Measurements from ENCODE around the gene LCE1F.

Gene LCE1F

DNA sequence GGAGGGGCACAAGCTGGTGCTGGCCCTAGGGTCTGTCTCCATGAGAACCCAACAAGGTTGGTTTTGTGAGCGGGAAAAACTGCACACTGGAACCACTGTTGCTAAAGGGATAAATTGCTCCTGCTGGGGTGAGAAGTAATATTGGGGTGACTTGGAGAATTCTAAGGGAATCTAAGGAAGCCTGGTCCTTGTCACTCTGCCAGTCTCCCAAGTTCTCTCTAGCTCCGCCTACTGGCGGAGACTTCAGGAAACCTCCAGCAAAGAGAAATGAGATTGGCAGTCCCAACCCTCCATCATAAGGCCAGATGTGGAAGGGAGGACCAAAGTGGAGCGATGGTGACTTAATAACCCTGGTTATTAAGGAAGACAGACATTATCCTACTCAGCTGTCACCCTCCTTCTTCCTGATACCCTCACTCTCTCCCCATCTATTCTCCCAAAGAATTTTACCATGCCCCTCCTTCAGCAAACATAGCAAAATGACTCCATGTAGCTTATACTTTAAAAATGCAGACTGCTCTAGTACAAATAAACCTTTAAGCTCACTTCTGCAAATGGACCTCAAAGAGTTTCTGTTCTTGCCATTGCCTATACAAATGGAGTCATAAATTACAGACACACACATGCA, 2.7 kb downstream of the LCE1F start:
- Histone ChIP-seq H3K27me3 (ENCODE audit: low read depth, low read length) (no peaks in the 10 kb centered on the region), H3K4me3 (ENCODE audit: low read depth in 1 of 2, low read length in 2 of 2) (no peak overlapping the region), H3K4me1 (ENCODE audit: control insufficient read depth in 1 of 2, insufficient read depth in 2 of 2, low read length in 2 of 2) (no peaks in the 10 kb centered on the region), H3K36me3 (ENCODE audit: control insufficient read depth in 1 of 2, insufficient read depth in 2 of 2, low read length in 2 of 2) (no peaks in the 10 kb centered on the region), H3K27ac (ENCODE audit: low read length) (no peak overlapping the region), H3K9me3 (ENCODE audit: control insufficient read depth in 1 of 2, low read length in 2 of 2) (peaks cover 0 to 3% of the 10 kb centered on the region in 2 donors)

DNA sequence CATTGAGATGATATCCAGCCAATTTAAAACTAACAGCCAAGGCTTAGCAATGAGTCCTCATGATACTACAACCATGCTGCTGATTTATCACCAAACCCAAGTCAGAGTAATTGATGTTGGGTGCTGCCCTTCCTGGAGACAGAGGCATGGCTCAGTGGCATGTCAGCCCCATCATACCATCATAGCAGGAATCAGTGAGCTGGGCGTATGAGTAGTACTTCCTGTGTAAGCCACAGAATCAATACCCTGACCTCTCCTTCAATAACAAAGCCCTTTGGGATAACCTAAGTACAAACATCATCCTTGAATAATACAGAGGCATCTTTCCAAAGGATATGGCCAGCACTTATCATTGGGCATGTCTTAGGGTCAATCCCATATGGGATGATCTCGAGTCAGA, 8.2 kb downstream of the LCE1F start:
- H3K9me3 ChIP-seq (ENCODE audit: control insufficient read depth in 1 of 2, low read length in 2 of 2), result no peaks in the 10 kb centered on the region
- no peaks in the 10 kb centered on the region for H3K27me3 ChIP-seq (ENCODE audit: low read depth, low read length)
- no peaks in the 10 kb centered on the region for H3K4me1 ChIP-seq (ENCODE audit: control insufficient read depth in 1 of 2, insufficient read depth in 2 of 2, low read length in 2 of 2)
- H3K4me3 ChIP-seq (ENCODE audit: low read depth in 1 of 2, low read length in 2 of 2), result no peak overlapping the region
- H3K36me3 ChIP-seq (ENCODE audit: control insufficient read depth in 1 of 2, insufficient read depth in 2 of 2, low read length in 2 of 2), result no peaks in the 10 kb centered on the region
- no peak overlapping the region for H3K27ac ChIP-seq (ENCODE audit: low read length)

DNA sequence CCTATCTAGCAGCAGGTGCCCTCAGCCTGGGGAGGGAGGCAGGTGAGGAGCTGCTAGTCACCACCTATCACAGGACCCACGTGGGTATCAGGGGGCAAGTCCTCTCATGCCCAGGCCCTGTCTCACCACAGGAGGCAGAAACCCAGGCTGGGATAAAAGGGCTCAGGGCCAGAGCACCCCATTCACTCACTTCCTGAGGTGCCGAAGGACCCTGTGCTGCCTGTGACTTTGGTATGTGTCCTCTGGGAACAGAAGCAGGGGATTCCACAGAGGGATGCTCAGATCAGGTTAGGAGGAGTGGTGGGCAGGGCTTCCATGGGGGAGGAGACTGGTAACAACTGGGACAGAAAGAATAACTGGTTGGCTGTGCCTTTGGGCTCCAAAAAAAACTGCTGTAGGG, 11.1 kb downstream of the LCE1F start, which contains the start of gene LCE1E:
TSS of gene LCE1E (plus strand) at position 181 of the 400 bp plus-strand sequence. CDS start 1,043 bp downstream, outside the sequence.
- H3K4me1 ChIP-seq (ENCODE audit: control insufficient read depth in 1 of 2, insufficient read depth in 2 of 2, low read length in 2 of 2), result no peaks in the 10 kb centered on the region
- H3K4me3 ChIP-seq (ENCODE audit: low read depth in 1 of 2, low read length in 2 of 2), result no peak within 1 kb of the TSS
- H3K9me3 ChIP-seq (ENCODE audit: control insufficient read depth in 1 of 2, low read length in 2 of 2), result no peaks in the 10 kb centered on the region
- no peaks in the 10 kb centered on the region for H3K36me3 ChIP-seq (ENCODE audit: control insufficient read depth in 1 of 2, insufficient read depth in 2 of 2, low read length in 2 of 2)
- no peak within 1 kb of the TSS for H3K27ac ChIP-seq (ENCODE audit: low read length)
- no peaks in the 10 kb centered on the region for H3K27me3 ChIP-seq (ENCODE audit: low read depth, low read length)

DNA sequence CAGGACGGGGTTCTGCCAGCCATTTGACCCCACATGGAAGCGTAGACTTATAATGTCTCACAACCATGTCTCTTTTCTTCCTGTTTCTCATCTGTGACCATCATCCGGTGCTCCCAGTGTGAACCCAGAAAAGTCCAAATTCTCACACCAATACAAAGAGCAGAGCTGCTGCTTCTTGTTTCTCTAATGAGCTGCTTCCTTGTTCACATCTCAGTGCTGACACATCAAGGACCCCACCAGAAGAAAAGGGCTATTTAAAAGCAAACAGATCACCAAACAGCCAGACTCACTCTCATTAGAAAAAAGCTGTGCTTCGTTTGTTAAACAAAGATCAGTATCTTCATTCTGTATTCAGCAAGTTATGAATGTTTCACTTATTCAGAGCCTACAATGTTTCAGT, 20.7 kb downstream of the LCE1F start:
- H3K4me3 ChIP-seq (ENCODE audit: low read depth in 1 of 2, low read length in 2 of 2), result no peak overlapping the region
- no peaks in the 10 kb centered on the region for H3K4me1 ChIP-seq (ENCODE audit: control insufficient read depth in 1 of 2, insufficient read depth in 2 of 2, low read length in 2 of 2)

DNA sequence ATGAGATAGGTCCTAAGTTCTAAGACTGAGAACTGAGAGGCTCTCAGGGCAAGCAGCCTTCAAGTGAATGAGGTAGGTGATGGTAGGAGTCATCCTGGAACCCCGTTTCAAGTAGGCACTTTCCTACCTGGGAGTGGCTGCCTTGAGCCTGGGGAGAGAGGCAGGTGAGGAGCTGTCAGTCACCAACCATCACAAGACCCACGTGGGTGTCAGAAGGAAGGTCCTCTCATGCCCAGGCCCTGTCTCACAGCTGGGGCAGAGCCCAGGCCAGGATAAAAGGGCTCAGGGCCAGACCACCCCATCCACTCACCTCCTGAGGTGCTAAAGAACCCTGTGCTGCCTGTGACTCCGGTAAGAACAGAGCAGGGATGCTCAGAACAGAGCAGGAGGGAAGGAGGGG, 21.5 kb downstream of the LCE1F start, which contains the start of gene LCE1D:
TSS of gene LCE1D (plus strand) at position 301 of the 400 bp plus-strand sequence. CDS start 1,074 bp downstream, outside the sequence.
- no peak within 1 kb of the TSS for H3K4me3 ChIP-seq (ENCODE audit: low read depth in 1 of 2, low read length in 2 of 2)
- H3K27ac ChIP-seq (ENCODE audit: low read length), result no peak within 1 kb of the TSS
- H3K27me3 ChIP-seq (ENCODE audit: low read depth, low read length), result no peaks in the 10 kb centered on the region
- no peaks in the 10 kb centered on the region for H3K9me3 ChIP-seq (ENCODE audit: control insufficient read depth in 1 of 2, low read length in 2 of 2)
- no peaks in the 10 kb centered on the region for H3K4me1 ChIP-seq (ENCODE audit: control insufficient read depth in 1 of 2, insufficient read depth in 2 of 2, low read length in 2 of 2)
- no peaks in the 10 kb centered on the region for H3K36me3 ChIP-seq (ENCODE audit: control insufficient read depth in 1 of 2, insufficient read depth in 2 of 2, low read length in 2 of 2)

More for the DNA sequence above, 20.7 kb downstream of the LCE1F start:
- no peak overlapping the region for H3K27ac ChIP-seq (ENCODE audit: low read length)
- H3K27me3 ChIP-seq (ENCODE audit: low read depth, low read length), result no peaks in the 10 kb centered on the region
- no peaks in the 10 kb centered on the region for H3K9me3 ChIP-seq (ENCODE audit: control insufficient read depth in 1 of 2, low read length in 2 of 2)
- no peaks in the 10 kb centered on the region for H3K36me3 ChIP-seq (ENCODE audit: control insufficient read depth in 1 of 2, insufficient read depth in 2 of 2, low read length in 2 of 2)

DNA sequence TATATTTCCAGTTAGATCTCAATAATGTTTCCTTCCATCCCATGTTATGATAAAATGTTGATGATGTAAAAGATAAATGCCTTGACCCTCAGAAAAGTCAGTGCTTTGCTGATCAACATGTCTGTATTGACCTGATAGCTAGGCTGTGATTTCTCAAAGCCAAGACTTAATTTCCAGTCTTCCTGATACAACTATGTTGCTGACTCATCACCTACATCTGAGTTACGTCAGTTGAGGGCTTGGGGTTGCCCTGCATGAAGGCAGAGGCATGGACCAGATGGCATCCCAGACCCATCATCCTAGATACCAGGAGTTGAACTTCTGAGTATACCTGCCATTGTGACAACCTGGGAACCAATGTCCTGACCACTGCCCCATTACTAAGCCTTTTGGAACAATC, 26.4 kb downstream of the LCE1F start:
- Histone ChIP-seq H3K4me3 (ENCODE audit: low read depth in 1 of 2, low read length in 2 of 2) (no peak overlapping the region), H3K9me3 (ENCODE audit: control insufficient read depth in 1 of 2, low read length in 2 of 2) (no peaks in the 10 kb centered on the region), H3K27me3 (ENCODE audit: low read depth, low read length) (no peaks in the 10 kb centered on the region), H3K4me1 (ENCODE audit: control insufficient read depth in 1 of 2, insufficient read depth in 2 of 2, low read length in 2 of 2) (no peaks in the 10 kb centered on the region), H3K27ac (ENCODE audit: low read length) (no peak overlapping the region), H3K36me3 (ENCODE audit: control insufficient read depth in 1 of 2, insufficient read depth in 2 of 2, low read length in 2 of 2) (no peaks in the 10 kb centered on the region)

DNA sequence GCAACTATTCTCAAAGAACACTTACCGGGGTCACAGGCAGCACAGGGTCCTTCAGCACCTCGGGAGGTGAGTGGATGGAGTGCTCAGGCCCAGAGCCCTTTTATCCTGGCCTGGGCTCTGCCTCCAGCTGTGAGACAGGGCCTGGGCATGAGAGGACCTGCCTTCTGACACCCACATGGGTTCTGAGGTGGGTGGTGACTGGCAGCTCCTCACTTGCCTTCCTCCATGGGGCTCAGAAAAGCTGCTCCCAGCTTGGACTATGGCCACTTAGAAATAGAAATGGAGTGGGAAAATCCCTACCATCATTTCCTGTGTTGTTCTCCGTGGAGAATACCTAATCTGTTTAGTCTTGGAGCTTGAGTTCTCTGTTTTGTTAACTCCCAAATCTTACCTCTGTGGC, 31.6 kb downstream of the LCE1F start, which contains the start of gene LCE1C:
TSS of gene LCE1C (minus strand) at position 76 of the 400 bp plus-strand sequence. CDS start 1,173 bp downstream, outside the sequence.
- Histone ChIP-seq H3K4me1 (ENCODE audit: control insufficient read depth in 1 of 2, insufficient read depth in 2 of 2, low read length in 2 of 2) (no peaks in the 10 kb centered on the region), H3K36me3 (ENCODE audit: control insufficient read depth in 1 of 2, insufficient read depth in 2 of 2, low read length in 2 of 2) (no peaks in the 10 kb centered on the region)

DNA sequence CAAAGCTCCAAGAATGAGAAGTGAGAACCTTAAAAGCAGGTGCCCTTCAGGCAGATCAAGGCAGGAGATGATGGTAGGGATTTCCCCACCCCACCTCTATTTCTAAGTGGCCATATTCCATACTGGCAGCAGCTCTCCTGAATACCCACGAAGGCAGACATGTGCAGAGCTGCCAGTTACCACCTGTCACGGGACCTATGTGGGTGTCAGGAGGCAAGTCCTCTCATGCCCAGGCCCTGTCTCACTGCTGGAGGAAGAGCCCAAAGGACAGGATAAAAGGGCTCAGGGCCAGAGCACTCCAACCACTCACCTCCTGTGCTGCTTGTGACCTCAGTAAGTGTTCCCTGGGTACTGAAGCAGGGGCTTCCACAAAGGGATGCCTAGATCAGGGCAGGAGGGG, 36.1 kb downstream of the LCE1F start:
- H3K27me3 ChIP-seq (ENCODE audit: low read depth, low read length), result no peaks in the 10 kb centered on the region
- no peak overlapping the region for H3K27ac ChIP-seq (ENCODE audit: low read length)
- H3K36me3 ChIP-seq (ENCODE audit: control insufficient read depth in 1 of 2, insufficient read depth in 2 of 2, low read length in 2 of 2), result no peaks in the 10 kb centered on the region
- no peaks in the 10 kb centered on the region for H3K4me1 ChIP-seq (ENCODE audit: control insufficient read depth in 1 of 2, insufficient read depth in 2 of 2, low read length in 2 of 2)
- no peaks in the 10 kb centered on the region for H3K9me3 ChIP-seq (ENCODE audit: control insufficient read depth in 1 of 2, low read length in 2 of 2)
- no peak overlapping the region for H3K4me3 ChIP-seq (ENCODE audit: low read depth in 1 of 2, low read length in 2 of 2)

More for the DNA sequence above, 31.6 kb downstream of the LCE1F start, which contains the start of gene LCE1C:
- H3K27me3 ChIP-seq (ENCODE audit: low read depth, low read length), result no peaks in the 10 kb centered on the region
- no peaks in the 10 kb centered on the region for H3K9me3 ChIP-seq (ENCODE audit: control insufficient read depth in 1 of 2, low read length in 2 of 2)
- no peak within 1 kb of the TSS for H3K27ac ChIP-seq (ENCODE audit: low read length)
- H3K4me3 ChIP-seq (ENCODE audit: low read depth in 1 of 2, low read length in 2 of 2), result no peak within 1 kb of the TSS

DNA sequence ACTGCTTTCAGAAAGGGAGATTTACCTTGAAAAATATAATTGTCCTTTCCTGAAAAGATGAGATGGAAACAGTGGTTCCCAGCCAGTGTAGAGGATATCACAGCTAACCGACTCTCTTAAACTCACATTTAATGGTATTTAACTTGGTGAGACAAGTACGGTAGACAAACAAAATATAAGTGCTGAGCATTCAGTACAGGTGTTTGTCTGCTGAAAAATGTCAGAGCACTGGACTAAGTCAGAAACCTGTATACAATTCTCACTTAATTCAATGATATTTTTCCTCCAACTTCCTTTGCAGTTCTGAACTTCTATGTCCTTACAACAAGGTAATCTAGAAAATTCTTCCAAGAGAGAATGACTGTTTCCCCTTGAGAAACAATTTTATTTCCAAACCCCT, 36.7 kb downstream of the LCE1F start, which contains the start of gene LCE1B:
TSS of gene LCE1B (plus strand) at position 301 of the 400 bp plus-strand sequence. CDS start 476 bp downstream, outside the sequence.
- no peaks in the 10 kb centered on the region for H3K36me3 ChIP-seq (ENCODE audit: control insufficient read depth in 1 of 2, insufficient read depth in 2 of 2, low read length in 2 of 2)
- H3K27me3 ChIP-seq (ENCODE audit: low read depth, low read length), result no peaks in the 10 kb centered on the region
- no peaks in the 10 kb centered on the region for H3K9me3 ChIP-seq (ENCODE audit: control insufficient read depth in 1 of 2, low read length in 2 of 2)
- no peak within 1 kb of the TSS for H3K4me3 ChIP-seq (ENCODE audit: low read depth in 1 of 2, low read length in 2 of 2)
- no peak within 1 kb of the TSS for H3K27ac ChIP-seq (ENCODE audit: low read length)
- no peaks in the 10 kb centered on the region for H3K4me1 ChIP-seq (ENCODE audit: control insufficient read depth in 1 of 2, insufficient read depth in 2 of 2, low read length in 2 of 2)

DNA sequence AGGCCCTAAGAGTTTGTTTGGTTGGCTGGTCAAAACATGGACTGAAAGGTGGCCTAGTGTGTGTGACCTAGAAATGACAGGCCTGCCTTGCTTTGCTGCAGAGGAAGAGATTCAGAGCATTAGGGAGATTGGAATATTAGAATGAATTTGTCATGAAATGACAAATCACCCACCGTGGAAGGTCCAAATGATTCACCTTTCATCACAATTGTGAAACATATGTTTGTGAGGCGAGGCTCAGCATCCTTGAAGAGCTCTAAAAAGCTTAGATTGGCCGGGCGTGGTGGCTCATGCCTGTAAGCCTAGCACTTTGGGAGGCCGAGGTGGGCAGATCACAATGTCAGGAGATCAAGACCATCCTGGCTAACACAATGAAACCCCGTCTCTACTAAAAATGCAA, 42.4 kb downstream of the LCE1F start:
- H3K27me3 ChIP-seq (ENCODE audit: low read depth, low read length), result no peaks in the 10 kb centered on the region
- H3K27ac ChIP-seq (ENCODE audit: low read length), result no peak overlapping the region
- no peaks in the 10 kb centered on the region for H3K9me3 ChIP-seq (ENCODE audit: control insufficient read depth in 1 of 2, low read length in 2 of 2)
- H3K36me3 ChIP-seq (ENCODE audit: control insufficient read depth in 1 of 2, insufficient read depth in 2 of 2, low read length in 2 of 2), result no peaks in the 10 kb centered on the region
- no peak overlapping the region for H3K4me3 ChIP-seq (ENCODE audit: low read depth in 1 of 2, low read length in 2 of 2)
- no peaks in the 10 kb centered on the region for H3K4me1 ChIP-seq (ENCODE audit: control insufficient read depth in 1 of 2, insufficient read depth in 2 of 2, low read length in 2 of 2)

DNA sequence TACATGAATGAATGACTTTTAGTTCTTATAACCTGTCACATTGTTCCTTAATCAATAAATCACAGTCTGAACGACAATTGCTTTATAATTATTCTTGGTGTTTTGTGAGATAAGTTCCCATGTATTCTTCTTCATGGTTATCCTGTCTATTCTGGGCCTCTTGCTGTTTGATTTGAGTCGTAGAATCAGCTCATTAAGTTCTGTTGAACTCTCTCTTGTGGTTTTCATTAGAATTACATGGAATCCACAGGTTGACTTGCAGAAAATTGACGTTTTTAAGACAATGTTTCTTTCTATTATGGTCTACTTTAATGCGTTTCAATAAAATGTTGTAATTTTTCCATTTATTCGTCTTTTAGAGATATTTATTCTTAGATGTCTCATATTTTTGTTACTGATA, 48.4 kb downstream of the LCE1F start:
- H3K27me3 ChIP-seq (ENCODE audit: low read depth, low read length), result no peaks in the 10 kb centered on the region
- no peaks in the 10 kb centered on the region for H3K36me3 ChIP-seq (ENCODE audit: control insufficient read depth in 1 of 2, insufficient read depth in 2 of 2, low read length in 2 of 2)
- no peak overlapping the region for H3K4me3 ChIP-seq (ENCODE audit: low read depth in 1 of 2, low read length in 2 of 2)
- no peak overlapping the region for H3K27ac ChIP-seq (ENCODE audit: low read length)
- no peaks in the 10 kb centered on the region for H3K4me1 ChIP-seq (ENCODE audit: control insufficient read depth in 1 of 2, insufficient read depth in 2 of 2, low read length in 2 of 2)
- no peaks in the 10 kb centered on the region for H3K9me3 ChIP-seq (ENCODE audit: control insufficient read depth in 1 of 2, low read length in 2 of 2)

DNA sequence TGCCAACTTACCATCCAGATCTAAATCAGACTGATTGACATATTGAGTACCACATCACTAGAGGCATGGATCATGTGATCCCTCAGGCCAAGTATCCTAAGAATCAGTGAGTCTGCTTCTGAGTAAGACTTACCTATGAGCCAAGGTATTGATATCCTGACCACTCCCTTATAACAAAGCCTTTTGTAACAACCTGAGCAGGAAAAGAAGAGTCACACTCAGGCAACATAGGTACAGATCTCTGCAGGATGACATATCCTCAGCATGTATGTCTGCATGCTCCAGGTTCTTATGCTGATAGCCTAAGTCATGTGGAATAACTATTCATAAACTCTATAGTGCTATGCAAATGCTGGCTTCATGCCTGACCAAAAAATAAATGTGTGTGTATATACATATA, 50.0 kb downstream of the LCE1F start:
- Histone ChIP-seq H3K27ac (ENCODE audit: low read length) (no peak overlapping the region), H3K27me3 (ENCODE audit: low read depth, low read length) (no peaks in the 10 kb centered on the region), H3K4me3 (ENCODE audit: low read depth in 1 of 2, low read length in 2 of 2) (no peak overlapping the region), H3K4me1 (ENCODE audit: control insufficient read depth in 1 of 2, insufficient read depth in 2 of 2, low read length in 2 of 2) (no peaks in the 10 kb centered on the region), H3K9me3 (ENCODE audit: control insufficient read depth in 1 of 2, low read length in 2 of 2) (no peaks in the 10 kb centered on the region), H3K36me3 (ENCODE audit: control insufficient read depth in 1 of 2, insufficient read depth in 2 of 2, low read length in 2 of 2) (no peaks in the 10 kb centered on the region)

All from muscle layer of duodenum (tissue), 2 donors.